Sigmoid colon (tissue), 3 donors: ENCODE measurements around the gene UCHL1.

Experiments
- CTCF ChIP-seq, 4 experiments: fragments of 450-650 bp in 3 of 4; fragments of 200-600 bp in 1 of 4; IDR thresholded peaks; one replicate each; pipeline ENCODE4 v1.5.1; 2016 to 2019; ENCODE audit warnings: antibody characterized with exemption in 4 of 4, mild to moderate bottlenecking in 3 of 4, moderate library complexity in 2 of 4
- POLR2A ChIP-seq, 2 donors: fragments of 450-650 bp; IDR thresholded peaks; one replicate each; pipeline ENCODE4 v1.6.1; 2016; ENCODE audit warnings: antibody characterized with exemption in 2 of 2, mild to moderate bottlenecking in 2 of 2, moderate library complexity in 2 of 2

DNA sequence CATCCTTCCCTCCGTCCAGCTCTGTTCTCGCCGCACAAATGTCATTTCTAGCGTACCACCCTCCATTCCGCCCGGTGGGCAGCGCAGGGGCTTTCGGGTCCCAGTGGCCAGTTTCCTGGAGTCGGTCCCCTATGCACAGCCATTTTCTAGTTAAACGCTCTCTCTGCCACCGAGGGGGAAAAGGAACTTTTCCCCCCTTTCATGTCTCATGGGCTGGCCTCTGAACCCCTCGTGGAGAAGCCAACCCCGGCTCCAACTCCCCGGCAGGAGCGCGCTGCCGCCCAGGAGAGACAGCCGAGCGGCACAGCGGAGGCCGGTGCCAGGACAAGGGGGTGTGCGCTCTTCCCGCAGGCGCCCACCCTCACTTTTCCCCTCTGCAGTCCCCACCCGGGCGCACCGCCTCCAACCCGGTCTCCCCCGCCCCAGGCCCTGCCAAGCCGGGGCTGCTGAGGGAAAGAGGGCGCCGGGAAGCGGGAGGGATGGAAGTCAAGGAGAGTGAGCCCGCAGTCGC is 43.0 kb upstream of the UCHL1 start:
- no peak for TF ChIP-seq CTCF (IDR thresholded peaks at IDR 0.05)
- TF ChIP-seq POLR2A (IDR thresholded peaks at IDR 0.05) = no peak
